SK-N-MC (cell line): Measurements from ENCODE around the gene SLC30A2.

Experiments
- DNase-seq: peaks from one replicate; pipeline ENCODE4 v3.0.0-alpha.2; 2011; ENCODE audit warnings: low read depth, low spot score
- H3K27ac ChIP-seq: fragments of 200-600 bp; sonication (generic); 2 replicates; pipeline ENCODE4 v1.5.1; 2016; ENCODE audit warnings: mixed run types
- H3K36me3 ChIP-seq: fragments of 200-600 bp; sonication (generic); 2 replicates; pipeline ENCODE4 v1.6.1; 2017; ENCODE audit warnings: antibody characterized with exemption, low read length, mixed read lengths; ENCODE audit not compliant: insufficient read depth
- H3K4me3 ChIP-seq: fragments of 200-600 bp; sonication (generic); 2 replicates; pipeline ENCODE4 v1.5.1; 2016
- H3K9ac ChIP-seq: fragments of 200-600 bp; sonication (generic); 2 replicates; pipeline ENCODE4 v1.8.0; 2017; ENCODE audit warnings: mixed run types, mixed read lengths; ENCODE audit not compliant: insufficient read length
- H3K9me3 ChIP-seq: fragments of 200-600 bp; sonication (generic); 2 replicates; pipeline ENCODE4 v1.6.1; 2017; ENCODE audit warnings: low read depth, mild to moderate bottlenecking, antibody characterized with exemption, low read length, moderate library complexity, mixed read lengths
- EZH2 ChIP-seq: fragments of 200-600 bp; sonication (generic); IDR thresholded peaks from one replicate; pipeline ENCODE4 v1.6.1; 2017; ENCODE audit warnings: antibody characterized with exemption
- FOXP2 ChIP-seq: optimal IDR thresholded peaks from 2 replicates; pipeline ENCODE3; 2011; ENCODE audit warnings: mild to moderate bottlenecking, moderate library complexity; ENCODE audit not compliant: insufficient read depth; ENCODE audit errors: extremely low read length, control extremely low read depth
- POLR2AphosphoS5 ChIP-seq: IDR thresholded peaks from 2 replicates; pipeline ENCODE4 v1.6.1; 2012; ENCODE audit warnings: mild to moderate bottlenecking, low read depth, low read length, borderline replicate concordance

The SLC30A2 gene

GRCh38 chr1:26031611-26032220 is 14.2 kb downstream of the SLC30A2 start:
- no peak overlapping the region for H3K9ac ChIP-seq

GRCh38 chr1:26031196-26031595 is 14.7 kb downstream of the SLC30A2 start:
- H3K27ac ChIP-seq = no peak overlapping the region
- H3K36me3 ChIP-seq = no peaks in the 10 kb centered on the region
- H3K4me3 ChIP-seq = no peak overlapping the region
- TF ChIP-seq POLR2AphosphoS5 = no peak
- no peak for TF ChIP-seq FOXP2
- no peak for TF ChIP-seq EZH2
- no peaks in the 10 kb centered on the region for H3K9me3 ChIP-seq
- no peak for DNase-seq
- no peak overlapping the region for H3K9ac ChIP-seq

More at GRCh38 chr1:26031611-26032220, 14.2 kb downstream of the SLC30A2 start:
- Histone ChIP-seq H3K27ac (no peak overlapping the region), H3K4me3 (no peak overlapping the region), H3K36me3 (no peaks in the 10 kb centered on the region), H3K9me3 (no peaks in the 10 kb centered on the region)
- TF ChIP-seq EZH2 (no peak), FOXP2 (no peak), POLR2AphosphoS5 (no peak)
- DNase-seq = no peak

GRCh38 chr1:26029864-26030481 is 15.9 kb downstream of the SLC30A2 start:
- Histone ChIP-seq H3K9ac (no peak overlapping the region), H3K27ac (no peak overlapping the region), H3K4me3 (no peak overlapping the region), H3K9me3 (no peaks in the 10 kb centered on the region), H3K36me3 (no peaks in the 10 kb centered on the region)
- TF ChIP-seq EZH2 (no peak), FOXP2 (no peak), POLR2AphosphoS5 (no peak)
- no peak for DNase-seq

GRCh38 chr1:26029054-26029863 is 16.7 kb downstream of the SLC30A2 start:
- Histone ChIP-seq H3K27ac (no peak overlapping the region), H3K9ac (no peak overlapping the region), H3K4me3 (no peak overlapping the region), H3K9me3 (no peaks in the 10 kb centered on the region), H3K36me3 (no peaks in the 10 kb centered on the region)
- TF ChIP-seq EZH2 (no peak), POLR2AphosphoS5 (no peak), FOXP2 (no peak)
- no peak for DNase-seq

- TF ChIP-seq FOXP2 (no peak), POLR2AphosphoS5 (no peak), EZH2 (no peak)
- H3K4me3 ChIP-seq = no peak overlapping the region
- no peak overlapping the region for H3K27ac ChIP-seq
- no peaks in the 10 kb centered on the region for H3K36me3 ChIP-seq
- no peaks in the 10 kb centered on the region for H3K9me3 ChIP-seq
- no peak for DNase-seq
- no peak overlapping the region for H3K9ac ChIP-seq
Observed at GRCh38 chr1:26028490-26028980, 17.4 kb downstream of the SLC30A2 start.

- no peak for DNase-seq
Observed at GRCh38 chr1:26027716-26028489, 18.0 kb downstream of the SLC30A2 start.

GRCh38 chr1:26025517-26025916 is 20.4 kb downstream of the SLC30A2 start:
- TF ChIP-seq EZH2 (no peak), POLR2AphosphoS5 (no peak), FOXP2 (no peak)
- DNase-seq = no peak
- Histone ChIP-seq H3K4me3 (no peak overlapping the region), H3K36me3 (no peaks in the 10 kb centered on the region), H3K9me3 (no peaks in the 10 kb centered on the region), H3K9ac (no peak overlapping the region), H3K27ac (no peak overlapping the region)

More at GRCh38 chr1:26027716-26028489, 18.0 kb downstream of the SLC30A2 start:
- no peak overlapping the region for H3K9ac ChIP-seq
- TF ChIP-seq POLR2AphosphoS5 (no peak), FOXP2 (no peak), EZH2 (no peak)
- no peak overlapping the region for H3K27ac ChIP-seq
- H3K4me3 ChIP-seq = no peak overlapping the region
- H3K36me3 ChIP-seq = no peaks in the 10 kb centered on the region
- no peaks in the 10 kb centered on the region for H3K9me3 ChIP-seq

- no peak overlapping the region for H3K9ac ChIP-seq
- no peak overlapping the region for H3K4me3 ChIP-seq
- H3K27ac ChIP-seq = no peak overlapping the region
- TF ChIP-seq EZH2 = no peak
- TF ChIP-seq POLR2AphosphoS5 = no peak
- TF ChIP-seq FOXP2 = no peak
- no peak for DNase-seq
- H3K36me3 ChIP-seq = no peaks in the 10 kb centered on the region
- H3K9me3 ChIP-seq = no peaks in the 10 kb centered on the region
Observed at GRCh38 chr1:26025060-26025459, 20.9 kb downstream of the SLC30A2 start.
